Stimulated activated CD8-positive, alpha-beta memory T cell treated with anti-CD3 and anti-CD28 coated beads, Interleukin-12 subunit alpha, Interleukin-12 subunit beta, amount 100 ng/mL, for 24 hours (primary cell): Measurements from ENCODE around the gene RAB34.
"Not testable (repeated sequence)": the region's sequence is repeated elsewhere in the genome, so short reads cannot be mapped to it uniquely, and the experiment has no call there.

Experiments
- DNase-seq: peaks from one replicate; pipeline ENCODE4 v3.0.0-alpha.2; 2020; ENCODE audit errors: extremely low read depth

Gene RAB34

GRCh38 chr17:28728364-28729200, 10.9 kb upstream of the RAB34 start, which contains the start of gene NEK8:
NEK8 (plus strand) TSS chr17:28728788; CDS start chr17:28728814, 26 bp downstream.
- peak; percentile 92 for DNase-seq

GRCh38 chr17:28726627-28727491, 9.2 kb upstream of the RAB34 start:
- no peak for DNase-seq

GRCh38 chr17:28726226-28726626, 8.6 kb upstream of the RAB34 start, which contains the start of gene TLCD1:
TLCD1 (minus strand) TSS chr17:28726233; CDS start chr17:28726097, 136 bp downstream.
- no peak for DNase-seq

- no peak for DNase-seq
These were observed 8.1 kb upstream of the RAB34 start for GRCh38 chr17:28725660-28726225.

- no peak for DNase-seq
These were observed 7.5 kb upstream of the RAB34 start for GRCh38 chr17:28725166-28725659.

GRCh38 chr17:28724500-28725165, 7.0 kb upstream of the RAB34 start:
- no peak for DNase-seq

- DNase-seq = not testable (repeated sequence)
These were observed 6.3 kb upstream of the RAB34 start for GRCh38 chr17:28723836-28724499.

- DNase-seq = no peak
These were observed 5.6 kb upstream of the RAB34 start for GRCh38 chr17:28723159-28723835.

GRCh38 chr17:28722417-28723158, 4.9 kb upstream of the RAB34 start:
- DNase-seq = no peak

GRCh38 chr17:28720997-28721329, 3.3 kb upstream of the RAB34 start:
- DNase-seq = not testable (repeated sequence)

- no peak for DNase-seq
These were observed 2.8 kb upstream of the RAB34 start for GRCh38 chr17:28720247-28720996.

GRCh38 chr17:28719021-28719433, 1.4 kb upstream of the RAB34 start:
- no peak for DNase-seq

GRCh38 chr17:28718333-28719020, 809 bp upstream of the RAB34 start:
- no peak for DNase-seq

- DNase-seq = no peak
These were observed 709 bp downstream of the RAB34 start for GRCh38 chr17:28716740-28717577.

GRCh38 chr17:28715217-28715616, 2.5 kb downstream of the RAB34 start:
- no peak for DNase-seq

GRCh38 chr17:28714281-28714680, 3.4 kb downstream of the RAB34 start:
- DNase-seq = no peak

GRCh38 chr17:28712705-28713415, 4.8 kb downstream of the RAB34 start:
- DNase-seq = no peak
